AG10803 (cell line): ENCODE results near the gene NR5A1.

ENCODE experiments used
- DNase-seq: peaks from one replicate; pipeline ENCODE4 v3.0.0; 2010; ENCODE audit warnings: low read depth
- H3K4me3 ChIP-seq: 2 replicates; pipeline ENCODE4 v1.5.1; 2011; ENCODE audit warnings: mild to moderate bottlenecking, low read length, control low read depth
- TF ChIP-seq, protein P1 (sequence below): conservative IDR thresholded peaks from 2 replicates; pipeline ENCODE4 v1.5.1; 2011; ENCODE audit warnings: mild to moderate bottlenecking, low read length, control low read depth, inconsistent platforms

Gene NR5A1

DNA sequence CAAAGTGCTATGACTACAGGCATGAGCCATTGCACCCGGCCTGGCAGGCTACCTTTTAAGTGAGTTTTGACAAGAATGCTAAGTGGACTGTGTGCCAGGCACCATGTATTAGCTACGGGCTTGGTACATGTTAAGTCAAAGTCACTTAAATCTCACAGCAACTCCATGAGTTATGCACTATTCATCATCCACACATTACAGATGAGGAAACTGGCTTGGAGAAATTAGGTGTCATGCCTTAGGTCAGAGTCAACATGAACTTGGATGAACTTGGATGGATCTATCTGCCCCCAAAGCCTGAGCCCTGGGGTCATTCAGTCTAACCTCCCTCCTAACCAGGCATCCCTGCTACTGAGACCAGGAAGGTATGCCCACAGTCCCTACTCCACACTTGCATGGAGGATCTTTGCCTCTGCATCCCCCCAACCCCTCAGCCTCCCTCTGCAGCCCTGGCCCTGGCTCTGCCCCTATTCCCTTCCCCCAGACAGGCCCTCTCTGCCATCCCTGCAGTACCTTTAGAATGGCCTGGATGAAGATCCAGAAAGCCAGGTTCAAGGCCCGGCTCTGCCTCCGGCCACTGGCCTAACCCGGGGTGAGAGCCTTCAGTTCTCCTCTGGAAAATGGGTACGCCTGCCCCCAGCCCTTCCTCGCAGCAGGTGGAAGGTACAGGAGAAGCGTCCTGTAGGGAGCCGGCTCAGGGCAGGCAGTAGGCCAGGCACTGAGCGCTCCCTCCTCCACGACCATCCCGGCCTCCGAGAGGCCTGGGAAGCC is 57.6 kb downstream of the NR5A1 start:
- no peak overlapping the region for H3K4me3 ChIP-seq
- TF ChIP-seq, protein P1, sequence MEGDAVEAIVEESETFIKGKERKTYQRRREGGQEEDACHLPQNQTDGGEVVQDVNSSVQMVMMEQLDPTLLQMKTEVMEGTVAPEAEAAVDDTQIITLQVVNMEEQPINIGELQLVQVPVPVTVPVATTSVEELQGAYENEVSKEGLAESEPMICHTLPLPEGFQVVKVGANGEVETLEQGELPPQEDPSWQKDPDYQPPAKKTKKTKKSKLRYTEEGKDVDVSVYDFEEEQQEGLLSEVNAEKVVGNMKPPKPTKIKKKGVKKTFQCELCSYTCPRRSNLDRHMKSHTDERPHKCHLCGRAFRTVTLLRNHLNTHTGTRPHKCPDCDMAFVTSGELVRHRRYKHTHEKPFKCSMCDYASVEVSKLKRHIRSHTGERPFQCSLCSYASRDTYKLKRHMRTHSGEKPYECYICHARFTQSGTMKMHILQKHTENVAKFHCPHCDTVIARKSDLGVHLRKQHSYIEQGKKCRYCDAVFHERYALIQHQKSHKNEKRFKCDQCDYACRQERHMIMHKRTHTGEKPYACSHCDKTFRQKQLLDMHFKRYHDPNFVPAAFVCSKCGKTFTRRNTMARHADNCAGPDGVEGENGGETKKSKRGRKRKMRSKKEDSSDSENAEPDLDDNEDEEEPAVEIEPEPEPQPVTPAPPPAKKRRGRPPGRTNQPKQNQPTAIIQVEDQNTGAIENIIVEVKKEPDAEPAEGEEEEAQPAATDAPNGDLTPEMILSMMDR, result no peak
- no peak for DNase-seq

DNA sequence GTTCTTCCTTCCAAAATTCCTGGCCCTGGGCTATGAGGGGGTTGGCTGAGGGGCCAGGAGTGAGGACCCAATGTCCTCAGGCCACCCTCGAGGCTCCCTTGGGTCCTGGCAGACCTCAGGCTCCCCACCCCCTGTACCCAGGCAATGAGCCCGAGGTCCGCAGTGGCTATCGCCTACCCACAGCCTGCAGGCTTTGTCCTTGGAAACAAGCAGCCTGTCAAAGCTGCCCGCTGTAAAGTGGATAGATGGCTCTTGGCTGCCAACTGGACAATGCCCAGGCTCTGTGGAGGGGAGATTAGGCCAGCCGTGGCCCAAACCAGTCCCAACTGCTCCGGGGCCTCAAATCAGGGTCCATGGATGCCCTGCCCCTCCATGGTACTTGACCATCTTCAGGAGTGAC is 59.2 kb downstream of the NR5A1 start:
- no peak for DNase-seq
- TF ChIP-seq, protein P1, result no peak
- no peak overlapping the region for H3K4me3 ChIP-seq

DNA sequence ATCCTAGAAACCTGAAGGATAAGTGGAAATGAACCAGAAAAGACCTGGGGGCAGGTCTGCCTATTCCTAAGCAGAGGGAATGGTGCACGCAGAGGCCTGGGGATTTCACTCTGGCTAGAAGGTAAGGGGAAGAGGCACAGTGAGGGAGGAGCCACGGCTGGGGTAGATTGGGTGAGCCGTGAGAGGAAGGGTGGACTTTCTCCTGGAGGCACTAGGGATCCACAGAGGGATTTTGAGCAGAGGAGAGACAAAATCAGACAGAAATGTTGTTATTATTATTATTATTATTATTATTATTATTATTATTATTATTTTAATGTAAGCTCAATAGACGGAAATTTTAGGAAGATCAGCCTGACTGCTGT is 59.9 kb downstream of the NR5A1 start:
- DNase-seq, result no peak
- no peak overlapping the region for H3K4me3 ChIP-seq
- TF ChIP-seq, protein P1, result no peak

DNA sequence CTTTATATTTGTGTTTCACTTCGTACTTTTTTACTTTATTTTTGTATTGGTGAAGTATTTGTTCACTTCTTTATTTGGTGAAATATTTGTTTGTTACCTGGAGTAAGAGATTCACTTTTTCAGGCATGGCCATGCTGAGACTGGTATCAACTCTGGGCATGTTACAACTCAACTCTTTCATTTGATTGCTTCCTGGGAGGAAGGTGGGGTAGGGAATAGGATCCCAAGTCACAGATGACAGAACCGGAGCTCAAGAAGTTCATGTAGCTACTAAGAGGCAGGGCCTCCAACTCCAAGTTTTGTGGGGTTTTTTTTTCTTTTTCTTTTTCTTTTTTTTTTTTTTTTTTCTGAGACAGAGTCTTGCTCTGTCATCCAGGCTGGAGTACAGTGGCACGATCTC is 63.0 kb downstream of the NR5A1 start:
- TF ChIP-seq, protein P1, result no peak
- no peak for DNase-seq
- no peak overlapping the region for H3K4me3 ChIP-seq

DNA sequence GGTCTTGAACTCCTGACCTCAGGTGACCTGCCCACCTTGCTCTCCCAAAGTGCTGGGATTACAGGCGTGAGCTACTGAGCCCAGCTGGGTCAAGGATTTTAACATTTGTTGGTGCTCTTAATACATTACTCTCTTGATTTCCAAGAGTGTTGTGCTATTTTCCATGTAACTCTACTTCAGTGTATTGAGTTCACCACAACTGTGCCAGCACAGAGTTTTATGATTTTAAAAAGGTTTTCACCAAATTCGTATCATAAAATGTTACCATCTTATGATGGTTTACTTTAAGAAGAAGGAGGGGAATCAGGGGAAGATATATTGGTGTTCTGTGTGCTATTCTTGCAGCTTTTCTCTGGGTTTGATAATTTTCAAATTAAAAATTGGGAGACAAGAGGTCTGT is 63.6 kb downstream of the NR5A1 start:
- no peak for DNase-seq
- H3K4me3 ChIP-seq, result no peak overlapping the region
- TF ChIP-seq, protein P1, result no peak

DNA sequence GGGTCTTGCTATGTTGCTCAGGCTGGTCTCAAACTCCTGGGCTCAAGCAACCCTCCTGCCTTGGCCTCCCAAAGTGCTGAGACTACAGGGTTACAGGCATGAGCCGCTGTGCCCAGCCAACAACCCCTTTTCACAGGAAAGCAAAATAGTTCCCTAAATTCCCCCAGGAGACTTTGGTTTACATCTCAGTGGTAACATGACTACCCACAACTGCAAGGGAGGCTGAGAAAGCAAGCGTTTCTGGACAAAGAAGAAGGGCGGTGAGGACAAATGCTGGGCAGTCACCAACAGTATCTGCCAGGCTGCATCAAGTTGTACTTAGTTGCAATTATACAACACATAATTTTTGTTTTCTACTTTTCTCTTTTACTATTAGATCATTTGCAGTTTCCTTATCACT is 64.4 kb downstream of the NR5A1 start:
- TF ChIP-seq, protein P1, result no peak

DNA sequence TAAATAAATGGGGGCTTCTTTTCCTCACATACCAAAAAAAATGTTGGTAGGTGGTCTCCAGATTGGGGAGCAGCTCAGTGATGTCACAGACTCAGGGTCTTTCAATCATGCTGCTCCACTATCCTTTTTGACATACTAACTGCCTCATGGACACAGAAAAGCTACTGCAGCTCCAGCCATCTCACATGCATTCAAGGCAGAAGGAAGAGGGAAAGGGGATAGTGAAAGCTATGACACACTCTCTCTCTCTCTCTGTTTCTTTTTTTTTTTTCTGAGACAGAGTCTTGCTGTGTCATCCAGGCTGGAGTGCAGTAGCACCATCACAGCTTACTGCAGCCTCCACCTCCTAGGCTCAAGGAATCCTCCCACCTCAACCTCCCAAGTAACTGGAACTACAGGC is 64.8 kb downstream of the NR5A1 start:
- DNase-seq, result no peak
- TF ChIP-seq, protein P1, result no peak

More for the DNA sequence above, 64.4 kb downstream of the NR5A1 start:
- no peak overlapping the region for H3K4me3 ChIP-seq
- no peak for DNase-seq

More for the DNA sequence above, 64.8 kb downstream of the NR5A1 start:
- H3K4me3 ChIP-seq, result no peak overlapping the region
